ENCODE data around the gene TAS1R3.
A peak's percentile ranks its signal among the peaks of the same experiment; 100 is the strongest.

The TAS1R3 gene

GRCh38 chr1:1331068-1331965 is at the start of gene TAS1R3:
Gene TAS1R3 (plus strand): TSS chr1:1331280. CDS start chr1:1331346, 66 bp downstream.
- DNase-seq (ENCODE audit: low read depth): no peak

GRCh38 chr1:1281533-1282321 is 49.4 kb upstream of the TAS1R3 start:
- no peak for DNase-seq (ENCODE audit: low read depth)

- no peak for DNase-seq (ENCODE audit: low read depth)
These were observed 48.1 kb upstream of the TAS1R3 start for GRCh38 chr1:1282998-1283397.

DNA sequence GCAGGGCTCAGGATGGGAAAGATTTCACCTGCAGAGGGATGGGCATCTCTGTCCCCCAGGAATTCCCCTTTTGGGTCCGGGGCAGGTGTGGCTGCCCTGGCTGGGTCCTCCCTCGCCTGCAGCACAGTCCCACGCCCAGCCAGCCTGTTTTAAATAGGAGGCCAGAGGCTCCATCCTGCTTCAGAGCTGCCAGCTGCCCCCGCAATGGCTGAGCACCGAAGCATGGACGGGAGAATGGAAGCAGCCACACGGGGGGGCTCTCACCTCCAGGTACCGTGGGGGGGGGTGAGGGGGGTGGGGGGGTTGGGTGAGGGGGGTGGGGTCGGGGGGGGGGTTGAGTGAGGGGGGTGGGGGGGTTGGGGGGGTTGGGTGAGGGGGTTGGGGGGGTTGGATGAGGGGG is 47.3 kb upstream of the TAS1R3 start:
- no peak for DNase-seq (ENCODE audit: low read depth)

- DNase-seq (ENCODE audit: low read depth): no peak
These were observed 46.6 kb upstream of the TAS1R3 start for GRCh38 chr1:1284221-1285101.

- DNase-seq (ENCODE audit: low read depth): no peak
These were observed 45.9 kb upstream of the TAS1R3 start for GRCh38 chr1:1285102-1285571.

- DNase-seq (ENCODE audit: low read depth): no peak
These were observed 45.3 kb upstream of the TAS1R3 start for GRCh38 chr1:1285611-1286311.

DNA sequence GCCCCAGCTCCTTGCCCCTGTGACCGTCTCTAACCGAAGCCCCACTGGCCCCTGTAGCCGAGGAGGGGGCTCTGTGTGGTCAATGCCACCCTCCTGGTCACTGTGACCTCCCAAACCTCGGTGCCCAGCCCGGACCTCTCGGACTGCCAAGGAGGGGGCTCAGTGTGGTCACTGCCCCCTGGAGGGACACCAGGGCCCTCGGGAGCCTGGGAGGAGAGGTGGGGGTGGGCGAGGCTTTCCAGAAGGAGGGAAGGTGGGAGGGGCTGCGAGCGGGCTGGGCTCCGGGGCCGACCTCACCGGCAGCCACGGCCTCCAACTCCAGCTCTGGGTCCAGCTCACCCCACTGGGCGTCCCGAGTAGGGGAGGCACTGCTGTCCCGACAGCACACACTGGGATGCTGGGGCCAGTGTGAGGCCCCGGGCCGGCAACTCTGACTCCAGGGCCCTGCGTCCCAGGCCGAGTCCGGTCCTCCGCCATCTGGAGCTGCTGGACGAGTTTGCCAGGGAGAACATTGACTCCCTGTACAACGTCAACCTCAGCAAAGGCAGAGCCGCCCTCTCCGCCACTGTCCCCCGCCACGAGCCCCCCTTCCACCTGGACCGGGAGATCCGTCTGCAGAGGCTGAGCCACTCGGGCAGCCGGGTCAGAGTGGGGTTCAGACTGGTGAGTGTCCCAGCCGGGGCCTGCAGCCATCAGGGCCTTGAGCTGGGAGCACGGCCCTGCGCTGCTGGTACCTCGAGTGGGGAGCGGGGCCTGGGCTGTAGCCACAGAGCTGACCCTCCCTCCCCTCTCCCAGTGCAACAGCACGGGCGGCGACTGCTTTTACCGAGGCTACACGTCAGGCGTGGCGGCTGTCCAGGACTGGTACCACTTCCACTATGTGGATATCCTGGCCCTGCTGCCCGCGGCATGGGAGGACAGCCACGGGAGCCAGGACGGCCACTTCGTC is 44.5 kb upstream of the TAS1R3 start:
- DNase-seq (ENCODE audit: low read depth): no peak

DNA sequence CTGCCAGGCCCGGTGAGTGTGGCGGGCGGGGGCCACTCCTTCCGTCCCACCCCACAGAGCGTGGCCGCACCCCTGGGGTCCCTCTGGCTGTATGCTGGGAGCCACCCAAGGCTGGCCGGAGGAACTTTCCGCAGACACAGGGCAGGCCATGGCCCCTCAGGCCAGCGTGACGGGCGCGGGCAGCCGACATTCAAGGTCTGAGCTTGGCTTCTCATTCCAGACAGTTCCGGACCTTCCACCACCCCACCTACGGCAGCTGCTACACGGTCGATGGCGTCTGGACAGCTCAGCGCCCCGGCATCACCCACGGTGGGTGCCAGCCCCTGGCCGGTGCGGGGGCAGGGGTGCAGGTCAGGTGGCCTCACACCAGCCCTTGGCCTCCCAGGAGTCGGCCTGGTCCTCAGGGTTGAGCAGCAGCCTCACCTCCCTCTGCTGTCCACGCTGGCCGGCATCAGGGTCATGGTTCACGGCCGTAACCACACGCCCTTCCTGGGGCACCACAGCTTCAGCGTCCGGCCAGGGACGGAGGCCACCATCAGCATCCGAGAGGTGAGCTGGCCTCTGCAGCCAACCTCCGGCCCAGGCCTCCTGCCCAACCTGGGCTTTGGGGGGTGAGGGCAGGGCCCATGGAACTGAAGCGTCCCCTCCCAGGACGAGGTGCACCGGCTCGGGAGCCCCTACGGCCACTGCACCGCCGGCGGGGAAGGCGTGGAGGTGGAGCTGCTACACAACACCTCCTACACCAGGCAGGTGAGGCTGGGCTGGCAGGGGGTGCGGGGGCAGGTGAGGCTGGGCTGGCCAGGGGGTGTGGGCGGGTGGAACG is 43.6 kb upstream of the TAS1R3 start:
- no peak for DNase-seq (ENCODE audit: low read depth)

- DNase-seq (ENCODE audit: low read depth): no peak
These were observed 40.8 kb upstream of the TAS1R3 start for GRCh38 chr1:1290238-1290731.

DNA sequence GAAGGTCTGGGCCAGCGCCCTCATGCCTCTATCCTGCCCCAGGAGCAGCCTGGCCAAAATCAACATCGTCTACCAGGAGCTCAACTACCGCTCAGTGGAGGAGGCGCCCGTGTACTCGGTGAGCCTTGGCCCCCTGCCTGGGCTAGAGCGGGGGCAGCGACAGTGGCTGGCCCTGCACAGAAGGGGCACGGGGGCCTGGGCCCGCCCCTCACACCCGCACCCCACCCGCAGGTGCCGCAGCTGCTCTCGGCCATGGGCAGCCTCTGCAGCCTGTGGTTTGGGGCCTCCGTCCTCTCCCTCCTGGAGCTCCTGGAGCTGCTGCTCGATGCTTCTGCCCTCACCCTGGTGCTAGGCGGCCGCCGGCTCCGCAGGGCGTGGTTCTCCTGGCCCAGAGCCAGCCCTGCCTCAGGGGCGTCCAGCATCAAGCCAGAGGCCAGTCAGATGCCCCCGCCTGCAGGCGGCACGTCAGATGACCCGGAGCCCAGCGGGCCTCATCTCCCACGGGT is 40.0 kb upstream of the TAS1R3 start:
- DNase-seq (ENCODE audit: low read depth): no peak

- peak; percentile 41 for DNase-seq (ENCODE audit: low read depth)
These were observed 39.3 kb upstream of the TAS1R3 start for GRCh38 chr1:1291548-1292441.

DNA sequence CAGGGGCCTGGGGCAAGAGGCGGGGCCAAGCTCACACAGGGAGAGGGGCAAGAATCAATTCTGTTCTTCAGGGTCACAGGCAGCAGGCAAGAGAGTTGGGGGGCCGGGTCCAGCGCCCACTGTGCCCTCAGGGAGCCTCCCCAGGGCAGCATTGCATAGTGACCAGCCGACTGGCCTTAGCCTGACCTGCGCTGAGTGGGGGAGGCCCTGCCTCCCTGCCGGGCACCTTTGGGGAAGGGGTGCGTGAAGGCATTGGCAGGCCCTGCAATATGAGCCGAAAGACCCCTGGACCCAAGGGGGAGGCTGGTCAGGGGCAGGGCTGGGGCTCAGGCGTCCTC is 38.7 kb upstream of the TAS1R3 start:
- no peak for DNase-seq (ENCODE audit: low read depth)

- DNase-seq (ENCODE audit: low read depth): no peak
These were observed 38.2 kb upstream of the TAS1R3 start for GRCh38 chr1:1292851-1293250.

DNA sequence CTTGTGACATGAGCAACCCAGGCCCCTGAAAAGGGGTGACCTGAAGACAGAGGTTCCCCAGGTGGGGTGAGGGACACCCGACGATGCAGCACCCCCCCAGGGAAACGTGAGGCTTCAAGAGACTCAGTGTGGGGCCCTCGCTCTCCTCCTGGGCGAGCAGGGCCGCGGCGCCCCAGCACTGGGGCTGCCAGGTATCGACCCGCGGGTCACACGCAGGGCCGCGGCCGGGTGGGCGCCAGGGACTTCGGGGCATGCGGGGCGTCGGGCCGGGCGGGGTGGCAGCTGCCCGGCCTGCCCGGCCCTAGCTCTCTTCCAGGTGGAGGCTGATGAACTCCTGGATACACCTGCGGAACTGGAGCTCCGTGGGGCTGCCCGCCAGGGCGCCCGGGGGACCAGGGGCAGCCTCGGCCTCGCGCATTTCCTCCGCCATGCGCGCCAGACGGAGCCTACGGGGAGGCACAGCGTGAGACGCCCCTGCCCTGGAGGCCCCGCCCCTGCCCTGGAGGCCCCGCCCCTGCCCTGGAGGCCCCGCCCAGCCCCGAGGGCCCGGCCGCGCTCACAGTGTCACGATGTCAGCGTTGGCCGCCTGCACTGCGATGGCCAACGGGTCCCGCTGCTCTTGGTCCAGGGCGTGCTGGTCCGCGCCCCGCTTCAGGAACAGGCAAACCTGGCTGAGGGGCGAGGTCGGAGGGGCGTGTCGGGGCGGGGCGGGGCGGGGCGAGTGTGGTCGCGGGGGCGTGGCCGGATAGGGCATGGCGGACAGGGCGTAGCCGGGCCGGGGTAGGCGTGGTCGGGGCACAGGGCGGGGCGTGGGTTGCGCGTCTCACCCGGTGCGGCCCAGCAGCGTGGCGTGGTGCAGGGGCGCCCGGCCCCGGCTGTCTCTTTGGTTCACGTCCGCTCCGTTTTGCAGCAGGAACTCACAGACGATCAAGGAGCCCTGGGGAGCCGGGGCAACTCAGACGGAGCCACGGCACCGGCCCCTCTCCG is 37.5 kb upstream of the TAS1R3 start:
- DNase-seq (ENCODE audit: low read depth): no peak

- no peak for DNase-seq (ENCODE audit: low read depth)
These were observed 36.7 kb upstream of the TAS1R3 start for GRCh38 chr1:1294250-1294890.
